HFF-Myc (cell line): ENCODE data around the gene GDPD3.
"Not testable (repeated sequence)": the region's sequence is repeated elsewhere in the genome, so short reads cannot be mapped to it uniquely, and the experiment has no call there.

ENCODE experiments used
- DNase-seq: peaks from one replicate; pipeline ENCODE4 v3.0.0-alpha.2; 2011; ENCODE audit warnings: low read depth; ENCODE audit errors: extremely low read depth
- H3K4me3 ChIP-seq: replicated peaks from 2 replicates; pipeline ENCODE4 v1.5.1; 2011; ENCODE audit warnings: low read depth, mild to moderate bottlenecking, control low read depth, low read length
- TF ChIP-seq, protein P1 (sequence below): IDR thresholded peaks from 2 replicates; pipeline ENCODE4 v1.5.1; 2012; ENCODE audit warnings: mild to moderate bottlenecking, low read depth, low read length, control low read depth; ENCODE audit errors: missing control alignments

Gene GDPD3

DNA sequence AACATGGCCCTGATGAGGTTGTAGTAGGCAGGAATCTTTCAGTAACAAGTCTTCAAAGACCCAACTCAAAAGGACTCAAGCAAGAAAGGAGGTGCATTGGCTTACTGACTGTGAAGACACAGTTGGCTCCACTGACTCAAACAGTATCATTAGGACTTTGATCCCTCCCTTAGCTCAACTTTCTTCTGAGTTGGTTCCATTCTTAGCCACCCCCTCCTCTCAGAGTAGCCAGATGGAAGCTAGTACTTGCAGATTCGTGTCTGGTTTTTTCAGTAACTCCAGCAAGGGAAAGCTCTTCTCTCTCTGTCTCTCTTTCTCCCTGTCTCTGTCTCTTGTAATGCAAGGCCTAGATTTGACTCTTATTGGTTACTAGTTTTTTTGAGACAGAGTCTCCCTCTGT lies 14.7 kb upstream of the GDPD3 start:
- DNase-seq = no peak
- TF ChIP-seq, protein P1, sequence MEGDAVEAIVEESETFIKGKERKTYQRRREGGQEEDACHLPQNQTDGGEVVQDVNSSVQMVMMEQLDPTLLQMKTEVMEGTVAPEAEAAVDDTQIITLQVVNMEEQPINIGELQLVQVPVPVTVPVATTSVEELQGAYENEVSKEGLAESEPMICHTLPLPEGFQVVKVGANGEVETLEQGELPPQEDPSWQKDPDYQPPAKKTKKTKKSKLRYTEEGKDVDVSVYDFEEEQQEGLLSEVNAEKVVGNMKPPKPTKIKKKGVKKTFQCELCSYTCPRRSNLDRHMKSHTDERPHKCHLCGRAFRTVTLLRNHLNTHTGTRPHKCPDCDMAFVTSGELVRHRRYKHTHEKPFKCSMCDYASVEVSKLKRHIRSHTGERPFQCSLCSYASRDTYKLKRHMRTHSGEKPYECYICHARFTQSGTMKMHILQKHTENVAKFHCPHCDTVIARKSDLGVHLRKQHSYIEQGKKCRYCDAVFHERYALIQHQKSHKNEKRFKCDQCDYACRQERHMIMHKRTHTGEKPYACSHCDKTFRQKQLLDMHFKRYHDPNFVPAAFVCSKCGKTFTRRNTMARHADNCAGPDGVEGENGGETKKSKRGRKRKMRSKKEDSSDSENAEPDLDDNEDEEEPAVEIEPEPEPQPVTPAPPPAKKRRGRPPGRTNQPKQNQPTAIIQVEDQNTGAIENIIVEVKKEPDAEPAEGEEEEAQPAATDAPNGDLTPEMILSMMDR = no peak
- H3K4me3 ChIP-seq = no peak overlapping the region

DNA sequence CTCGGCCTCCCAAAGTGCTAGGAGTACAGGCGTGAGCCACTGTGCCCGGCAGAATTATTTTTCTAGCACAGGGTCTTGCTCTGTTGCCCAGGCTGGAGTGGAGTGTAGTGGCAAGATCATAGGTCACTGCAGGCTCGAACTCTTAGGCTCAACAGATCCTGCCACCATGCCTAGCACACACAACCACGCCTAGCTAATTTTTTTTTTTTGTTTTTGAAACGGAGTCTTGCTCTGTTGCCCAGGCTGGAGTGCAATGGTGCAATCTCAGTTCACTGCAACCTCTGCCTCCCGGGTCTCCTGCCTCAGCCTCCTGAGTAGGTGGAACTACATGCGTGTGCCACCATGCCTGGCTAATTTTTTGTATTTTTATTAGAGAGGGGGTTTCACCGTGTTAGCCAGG lies 12.4 kb upstream of the GDPD3 start:
- H3K4me3 ChIP-seq, DNase-seq: not testable (repeated sequence)

DNA sequence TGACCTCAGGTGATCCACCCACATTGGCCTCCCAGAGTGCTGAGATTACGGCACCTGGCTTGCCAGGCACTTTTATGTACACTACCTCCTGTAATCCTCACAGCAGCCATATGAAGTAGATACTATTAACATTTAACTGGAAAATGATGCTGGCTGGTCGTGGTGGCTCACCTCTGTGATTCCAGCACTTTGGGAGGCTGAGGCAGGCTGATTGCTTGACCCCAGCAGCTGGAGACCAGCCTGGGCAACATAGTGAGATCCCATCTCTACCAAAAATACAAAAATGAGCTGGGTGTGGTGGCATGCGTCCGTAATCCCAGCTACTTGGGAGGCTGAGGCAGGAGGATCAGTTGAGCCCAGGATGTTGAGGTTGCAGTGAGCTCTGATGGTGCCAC lies 11.6 kb upstream of the GDPD3 start:
- no peak for DNase-seq
- H3K4me3 ChIP-seq = no peak overlapping the region
- TF ChIP-seq, protein P1 = no peak

DNA sequence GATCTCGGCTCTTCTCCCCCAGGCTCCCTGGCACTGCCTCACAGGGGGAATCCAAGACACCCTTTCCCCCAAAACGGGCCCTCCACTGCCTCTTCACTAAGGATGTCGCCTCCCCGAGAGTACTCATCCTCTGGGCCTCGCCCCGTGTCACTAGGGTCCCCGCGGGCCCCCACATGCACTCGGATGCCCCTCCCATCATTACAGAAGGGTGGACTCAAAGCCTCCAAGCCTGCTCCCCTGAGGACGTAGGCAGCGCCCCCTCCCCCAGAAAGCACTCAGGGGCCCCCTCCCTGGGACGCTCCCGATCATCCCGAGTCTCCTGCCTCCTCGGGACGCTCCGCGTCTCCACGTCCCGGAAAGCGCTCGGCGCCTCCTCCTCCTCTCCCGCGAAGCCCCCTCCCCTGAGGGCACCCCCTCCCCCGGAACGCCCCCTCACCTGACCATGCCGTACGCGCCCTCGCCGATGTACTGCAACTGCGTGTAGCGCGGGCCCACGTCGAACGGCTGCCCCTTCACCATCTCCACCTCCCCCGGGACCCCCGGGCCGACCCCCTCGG lies 9.3 kb upstream of the GDPD3 start:
- peak overlapping the region; percentile 74 for H3K4me3 ChIP-seq
- TF ChIP-seq, protein P1 = no peak
- DNase-seq = no peak

DNA sequence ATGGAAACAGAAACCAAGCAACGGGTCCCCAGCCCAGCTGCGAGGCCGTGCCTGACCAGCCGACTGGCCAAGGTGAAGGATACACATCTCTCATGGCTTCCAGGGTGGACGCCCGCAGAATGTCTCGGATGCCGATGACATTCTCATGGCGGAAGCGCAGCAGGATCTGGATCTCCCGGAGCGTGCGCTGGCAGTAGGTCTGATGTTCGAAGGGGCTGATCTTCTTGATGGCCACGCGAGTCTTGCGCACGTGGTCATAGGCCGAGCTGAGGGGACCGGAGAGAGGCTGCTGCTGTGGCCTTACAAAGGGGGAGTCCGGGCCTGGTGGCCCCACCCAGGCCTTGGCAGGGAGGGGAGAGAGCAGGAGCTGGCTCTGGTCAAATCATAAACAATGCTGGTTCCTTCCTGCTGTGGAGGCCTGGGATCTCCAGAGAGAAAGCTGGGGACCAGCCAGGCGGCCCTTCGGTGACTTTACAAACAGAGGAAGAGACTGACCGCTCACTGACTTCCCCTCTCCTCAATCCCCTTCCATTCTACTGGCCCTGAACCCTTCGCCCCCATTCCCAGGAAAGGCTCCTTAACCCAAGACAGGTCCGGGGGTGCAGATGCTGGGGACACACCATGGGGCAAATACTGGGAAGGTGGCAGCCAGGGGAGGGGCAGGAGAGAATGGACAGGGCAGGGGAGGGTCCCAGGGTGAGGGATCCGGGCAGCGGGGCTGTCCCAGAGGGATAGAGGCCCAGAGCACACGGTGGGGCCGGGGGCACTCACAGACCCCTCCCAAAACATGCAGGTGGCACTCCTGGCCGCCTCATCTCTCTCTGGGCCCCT lies 8.6 kb upstream of the GDPD3 start:
- TF ChIP-seq, protein P1 = no peak
- DNase-seq = no peak
- H3K4me3 ChIP-seq = peak overlapping the region; percentile 74

DNA sequence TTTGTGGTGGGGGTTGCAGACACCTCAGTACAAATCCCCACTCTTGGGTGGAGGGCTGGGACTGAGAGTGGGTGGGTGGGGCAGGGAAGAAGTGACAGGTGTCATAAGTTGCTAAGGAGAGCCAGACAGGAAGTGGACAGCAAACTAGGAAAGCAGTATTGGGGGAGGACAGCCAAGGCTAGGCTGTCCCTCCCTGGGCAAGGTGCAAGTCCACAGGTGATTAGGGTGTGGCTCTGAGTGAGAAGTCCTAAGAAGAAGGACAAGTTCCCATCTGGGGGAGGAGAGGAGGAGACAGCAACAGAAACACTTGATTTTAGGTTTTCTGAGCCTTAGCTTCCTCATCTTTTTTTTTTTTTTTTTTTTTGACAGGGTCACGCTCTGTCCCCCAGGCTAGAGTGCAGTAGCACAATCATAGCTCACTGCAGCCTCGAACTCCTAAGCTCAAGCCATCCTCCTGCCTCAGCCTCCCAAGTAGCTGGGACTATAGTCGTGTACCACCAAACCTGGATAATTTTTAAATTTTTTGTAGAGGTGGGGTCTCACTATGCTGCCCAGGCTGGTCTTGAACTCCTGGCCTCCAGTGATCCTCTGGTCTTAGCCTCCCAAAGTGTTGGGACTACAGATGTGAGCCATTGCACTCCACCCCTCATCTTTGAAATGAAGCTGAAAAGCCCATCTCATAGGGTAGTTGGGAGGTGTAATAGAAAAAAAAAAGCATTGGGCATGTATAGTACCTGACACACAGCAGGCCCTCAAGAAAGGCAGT lies 7.2 kb upstream of the GDPD3 start:
- TF ChIP-seq, protein P1 = no peak
- H3K4me3 ChIP-seq = no peak overlapping the region
- DNase-seq = no peak

DNA sequence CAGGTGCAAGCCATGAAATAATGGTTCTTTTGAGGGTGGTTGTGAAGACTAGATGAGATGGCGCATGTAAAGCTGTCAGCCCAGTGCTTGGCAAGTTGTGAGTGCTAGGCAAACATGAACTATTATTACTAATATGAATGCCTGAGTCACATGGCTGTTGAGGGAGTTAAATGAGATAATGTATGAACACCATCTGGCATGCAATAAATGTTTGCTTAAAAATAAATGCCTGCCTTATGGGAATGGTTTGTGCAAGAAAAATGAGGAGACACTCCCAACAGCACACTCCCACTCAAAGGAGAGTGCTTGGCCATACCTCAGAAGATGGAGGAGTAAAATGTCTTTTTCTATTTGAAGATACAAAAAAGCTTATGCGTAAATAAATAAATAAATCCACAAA lies 6.1 kb upstream of the GDPD3 start:
- TF ChIP-seq, protein P1 = no peak
- DNase-seq = no peak
- no peak overlapping the region for H3K4me3 ChIP-seq
